PC-9 (cell line): Measurements from ENCODE around the gene GPR68. TPM values are rescaled to one million over a fixed set of nuclear protein-coding genes. Genes with fewer than 3 reads are reported as not detected.

Experiments
- BruUV-seq: library from RNA; stranded (reverse); fragments of 400-500 nt; replicated peaks from 2 replicates; lab custom pipeline; 2021; lab: Mats Ljungman, UMichigan
- CTCF ChIA-PET: fragments of 300-600 bp; sonication (Branson Sonifier 250); formaldehyde crosslinking; loops from one replicate; lab custom pipeline; 2022; ENCODE audit warnings: antibody characterized with exemption; lab: Charles Lee
- POLR2A ChIA-PET: fragments of 300-600 bp; sonication (Branson Sonifier 250); formaldehyde crosslinking; loops from one replicate; lab custom pipeline; 2022; ENCODE audit warnings: antibody characterized with exemption; ENCODE audit not compliant: unreplicated experiment; lab: Charles Lee
- DNase-seq, 2 experiments: peaks; one replicate each; pipeline versions ENCODE4 v3.0.0 to v3.0.0-alpha.2; 2015 to 2022; ENCODE audit warnings: mixed read lengths in 1 of 2
- H2AFZ ChIP-seq: fragments of 200-600 bp; sonication (generic); 2 replicates; pipeline ENCODE4 v1.8.1; 2017; ENCODE audit warnings: antibody characterized with exemption
- H3F3A ChIP-seq: fragments of 200-600 bp; sonication (generic); 2 replicates; pipeline ENCODE4 v1.8.1; 2017; ENCODE audit warnings: antibody characterized with exemption, mild to moderate bottlenecking, low read depth; ENCODE audit not compliant: insufficient read depth
- H3K27ac ChIP-seq: fragments of 200-600 bp; sonication (generic); 2 replicates; pipeline ENCODE4 v1.6.1; 2016; ENCODE audit warnings: mixed run types
- H3K27me3 ChIP-seq: fragments of 200-600 bp; sonication (generic); 2 replicates; pipeline ENCODE4 v1.6.1; 2016; ENCODE audit warnings: low read depth, mixed run types; ENCODE audit not compliant: insufficient read depth
- H3K36me3 ChIP-seq: fragments of 200-600 bp; sonication (generic); 2 replicates; pipeline ENCODE4 v1.6.1; 2016; ENCODE audit warnings: low read depth, mixed run types
- H3K4me1 ChIP-seq: fragments of 200-600 bp; sonication (generic); replicated peaks from 2 replicates; pipeline ENCODE4 v1.6.1; 2016; ENCODE audit warnings: mixed run types; ENCODE audit not compliant: insufficient read depth
- H3K4me2 ChIP-seq: fragments of 200-600 bp; sonication (generic); 2 replicates; pipeline ENCODE4 v1.6.1; 2017; ENCODE audit warnings: mixed run types
- H3K4me3 ChIP-seq: fragments of 200-600 bp; sonication (generic); 2 replicates; pipeline ENCODE4 v1.6.1; 2016; ENCODE audit warnings: mixed run types
- H3K79me2 ChIP-seq: fragments of 200-600 bp; sonication (generic); 2 replicates; pipeline ENCODE4 v1.6.1; 2017; ENCODE audit warnings: low read depth, mixed run types
- H3K9me2 ChIP-seq: fragments of 200-600 bp; sonication (generic); 2 replicates; pipeline ENCODE4 v1.8.1; 2017; ENCODE audit warnings: mild to moderate bottlenecking; ENCODE audit not compliant: insufficient read depth
- H3K9me3 ChIP-seq: fragments of 200-600 bp; sonication (generic); 2 replicates; pipeline ENCODE4 v1.8.1; 2016; ENCODE audit warnings: low read depth; ENCODE audit not compliant: insufficient read depth
- H4K20me1 ChIP-seq: fragments of 200-600 bp; sonication (generic); 2 replicates; pipeline ENCODE4 v1.8.1; 2017; ENCODE audit not compliant: insufficient read depth
- CTCF ChIP-seq: fragments of 200-600 bp; sonication (generic); conservative IDR thresholded peaks from 2 replicates; pipeline ENCODE4 v1.6.1; 2017; ENCODE audit warnings: mixed run types, antibody characterized with exemption, mild to moderate bottlenecking, moderate library complexity
- EZH2 ChIP-seq: fragments of 200-600 bp; sonication (generic); IDR thresholded peaks from 2 replicates; pipeline ENCODE4 v1.8.0; 2017; ENCODE audit warnings: antibody characterized with exemption, low read depth
- intact Hi-C: fragments of 100-400 bp; cut with micrococcal nuclease; formaldehyde crosslinking; loops from one replicate; pipeline ENCODE4 v1.10.0; 2022; ENCODE audit not compliant: unreplicated experiment
- total RNA-seq: library from RNA; stranded (reverse); gene quantifications from 2 replicates; pipeline ENCODE4 v1.2.3, GENCODE V29; 2021

GPR68 gene
- total RNA-seq, 1 experiment from 2014 or later, result not detected

GRCh38 chr14:91215381-91215780, 29.1 kb downstream of the GPR68 start:
- Histone ChIP-seq H3K9me2 (no peaks in the 10 kb centered on the region), H3K4me2 (no peak overlapping the region), H4K20me1 (no peaks in the 10 kb centered on the region), H3K36me3 (no peaks in the 10 kb centered on the region), H3F3A (no peaks in the 10 kb centered on the region), H3K4me3 (no peak overlapping the region), H2AFZ (no peak overlapping the region), H3K27ac (no peak overlapping the region), H3K27me3 (no peaks in the 10 kb centered on the region), H3K9me3 (no peaks in the 10 kb centered on the region), H3K79me2 (no peaks in the 10 kb centered on the region), H3K4me1 (no peaks in the 10 kb centered on the region)
- CTCF ChIA-PET, result no interaction called here
- no peak for DNase-seq
- TF ChIP-seq CTCF (no peak), EZH2 (no peak)
- BruUV-seq, result no TSS peak
- intact Hi-C loops, result no loop called here
- POLR2A ChIA-PET, result no interaction called here

- DNase-seq, result no peak
- POLR2A ChIA-PET, result no interaction called here
- CTCF ChIA-PET, result no interaction called here
Measured at GRCh38 chr14:91214306-91214705, 30.2 kb downstream of the GPR68 start.

GRCh38 chr14:91211017-91211416, 33.5 kb downstream of the GPR68 start:
- no TSS peak for BruUV-seq
- Histone ChIP-seq H3F3A (no peaks in the 10 kb centered on the region), H3K27ac (no peak overlapping the region), H2AFZ (no peak overlapping the region), H3K27me3 (no peaks in the 10 kb centered on the region), H3K36me3 (no peaks in the 10 kb centered on the region), H3K4me3 (no peak overlapping the region), H3K4me2 (no peak overlapping the region), H3K79me2 (no peaks in the 10 kb centered on the region), H3K9me3 (no peaks in the 10 kb centered on the region), H3K4me1 (no peaks in the 10 kb centered on the region), H3K9me2 (no peaks in the 10 kb centered on the region), H4K20me1 (no peaks in the 10 kb centered on the region)
- no peak for DNase-seq
- ChIA-PET CTCF (no interaction called here), POLR2A (no interaction called here)
- intact Hi-C loops, result no loop called here
- TF ChIP-seq CTCF, result no peak
- no peak for TF ChIP-seq EZH2

More at GRCh38 chr14:91214306-91214705, 30.2 kb downstream of the GPR68 start:
- H3K9me3 ChIP-seq, result no peaks in the 10 kb centered on the region
- H3K27ac ChIP-seq, result no peak overlapping the region
- TF ChIP-seq EZH2, result no peak
- no peak for TF ChIP-seq CTCF
- no peak overlapping the region for H2AFZ ChIP-seq
- no peaks in the 10 kb centered on the region for H3K27me3 ChIP-seq
- H3K9me2 ChIP-seq, result no peaks in the 10 kb centered on the region
- H3F3A ChIP-seq, result no peaks in the 10 kb centered on the region
- no TSS peak for BruUV-seq
- intact Hi-C loops, result no loop called here
- H3K36me3 ChIP-seq, result no peaks in the 10 kb centered on the region
- no peak overlapping the region for H3K4me3 ChIP-seq
- no peaks in the 10 kb centered on the region for H3K79me2 ChIP-seq
- H4K20me1 ChIP-seq, result no peaks in the 10 kb centered on the region
- H3K4me2 ChIP-seq, result no peak overlapping the region
- no peaks in the 10 kb centered on the region for H3K4me1 ChIP-seq
